Measurements from ENCODE around the gene KHDC1L. TPM values are rescaled to one million over a fixed set of nuclear protein-coding genes. Genes with fewer than 3 reads are reported as not detected.

KHDC1L gene
- total and polyA plus RNA-seq, 2 of the 13 experiments (the other 11 are each of a cell fraction or from before 2014, with no cell fraction given): not detected

- 0% methylated on average over 2 of the region's 2 CpGs for WGBS (ENCODE audit: low lambda C conversion rate)
- ATAC-seq (no peak), FAIRE-seq (no peak), DNase-seq (ENCODE audit: low spot score) (no peak)
- Histone ChIP-seq H3K4me2 (ENCODE audit: low read depth, low read length) (no peak overlapping the region), H3K4me3 (replicated peaks in 1 of 3; ENCODE audit: insufficient read depth in 1 of 3, low read depth in 2 of 3, low read length in 3 of 3) (no peak overlapping the region), H3K79me2 (ENCODE audit: insufficient read depth, low read length) (no peaks in the 10 kb centered on the region), H3K36me3 (replicated peaks in 1 of 2; ENCODE audit: control insufficient read depth in 1 of 2, insufficient read depth in 2 of 2, low read length in 2 of 2) (no peaks in the 10 kb centered on the region), H3K27me3 (ENCODE audit: control insufficient read depth in 1 of 2, insufficient read depth in 2 of 2, low read length in 2 of 2) (no peaks in the 10 kb centered on the region), H2AFZ (ENCODE audit: low read length) (no peak overlapping the region), H3K27ac (ENCODE audit: extremely low read length, insufficient read depth, low read length) (no peak overlapping the region), H4K20me1 (ENCODE audit: insufficient read depth, low read length) (no peaks in the 10 kb centered on the region), H3K4me1 (ENCODE audit: insufficient read depth, low read length) (no peaks in the 10 kb centered on the region), H3K9ac (ENCODE audit: insufficient read depth, low read depth, low read length) (no peak overlapping the region), H3K9me3 (ENCODE audit: low read length) (no peaks in the 10 kb centered on the region)
- TF ChIP-seq ZNF329 (CRISPR knock-in tag; IDR thresholded peaks at IDR 0.05; ENCODE audit: low read depth): no peak
- TF ChIP-seq ATF3 (CRISPR knock-in tag; IDR thresholded peaks at IDR 0.05): no peak
- no peak for TF ChIP-seq ZNF567 (CRISPR knock-in tag; IDR thresholded peaks at IDR 0.05; ENCODE audit: borderline replicate concordance)
- no peak for TF ChIP-seq ZNF264 (CRISPR knock-in tag; IDR thresholded peaks at IDR 0.05)
- TF ChIP-seq SALL2 (CRISPR knock-in tag; IDR thresholded peaks at IDR 0.05): no peak
- TF ChIP-seq NR1H2 (CRISPR knock-in tag; IDR thresholded peaks at IDR 0.05; ENCODE audit: borderline replicate concordance, low read depth): no peak
- ChIA-PET POLR2A (no interaction called here), CTCF (ENCODE audit: low intra/inter-chr PET ratio, low total read pairs) (no interaction called here)
- BruUV-seq (replicated peaks): no TSS peak
- in situ Hi-C loops (cut with HindIII; ENCODE audit: extremely low pct_ligation_motif_present, low pct_unique_long_range_greater_than_20kb): no loop called here
- intact Hi-C loops (cut with micrococcal nuclease; ENCODE audit: unreplicated experiment): no loop called here
Observed at GRCh38 chr6:73252703-73253102, 27.4 kb upstream of the KHDC1L start.

GRCh38 chr6:73250016-73250415 is 24.7 kb upstream of the KHDC1L start:
- H3K9me3 ChIP-seq (ENCODE audit: low read length): no peaks in the 10 kb centered on the region
- H3K36me3 ChIP-seq (replicated peaks in 1 of 2; ENCODE audit: control insufficient read depth in 1 of 2, insufficient read depth in 2 of 2, low read length in 2 of 2): no peaks in the 10 kb centered on the region
- no peaks in the 10 kb centered on the region for H3K79me2 ChIP-seq (ENCODE audit: insufficient read depth, low read length)
- DNase-seq (ENCODE audit: low spot score) (no peak), FAIRE-seq (no peak), ATAC-seq (no peak)
- H2AFZ ChIP-seq (ENCODE audit: low read length): no peak overlapping the region
- no peaks in the 10 kb centered on the region for H3K4me1 ChIP-seq (ENCODE audit: insufficient read depth, low read length)
- no peak overlapping the region for H3K27ac ChIP-seq (ENCODE audit: extremely low read length, insufficient read depth, low read length)
- H3K27me3 ChIP-seq (ENCODE audit: control insufficient read depth in 1 of 2, insufficient read depth in 2 of 2, low read length in 2 of 2): 0 out of 5 replicates have a peak, but pooled peaks cover 0 to 2% of the 10 kb centered on the region in 2 experiments
- H4K20me1 ChIP-seq (ENCODE audit: insufficient read depth, low read length): no peaks in the 10 kb centered on the region
- no peak overlapping the region for H3K9ac ChIP-seq (ENCODE audit: insufficient read depth, low read depth, low read length)
- BruUV-seq (replicated peaks): no TSS peak
- no peak overlapping the region for H3K4me2 ChIP-seq (ENCODE audit: low read depth, low read length)
- H3K4me3 ChIP-seq (replicated peaks in 1 of 3; ENCODE audit: insufficient read depth in 1 of 3, low read depth in 2 of 3, low read length in 3 of 3): no peak overlapping the region
- intact Hi-C loops (cut with micrococcal nuclease; ENCODE audit: unreplicated experiment) (no loop called here), in situ Hi-C loops (cut with HindIII; ENCODE audit: extremely low pct_ligation_motif_present, low pct_unique_long_range_greater_than_20kb) (no loop called here)
- ChIA-PET CTCF (ENCODE audit: low intra/inter-chr PET ratio, low total read pairs) (no interaction called here), POLR2A (no interaction called here)
- no peak for TF ChIP-seq SMARCC2 (IDR thresholded peaks at IDR 0.05)
- no peak for TF ChIP-seq SRY (CRISPR knock-in tag; IDR thresholded peaks at IDR 0.05)
- TF ChIP-seq HOXD1 (CRISPR knock-in tag; IDR thresholded peaks at IDR 0.05): no peak
- TF ChIP-seq TFDP2 (CRISPR knock-in tag; IDR thresholded peaks at IDR 0.05): no peak
- TF ChIP-seq JDP2 (CRISPR knock-in tag; IDR thresholded peaks at IDR 0.05; ENCODE audit: borderline replicate concordance): no peak
- no peak for TF ChIP-seq REPIN1 (CRISPR knock-in tag; IDR thresholded peaks at IDR 0.05; ENCODE audit: borderline replicate concordance, low read depth)
- TF ChIP-seq ZNF20 (CRISPR knock-in tag; IDR thresholded peaks at IDR 0.05): no peak
- no peak for TF ChIP-seq ZBED4 (CRISPR knock-in tag; IDR thresholded peaks at IDR 0.05; ENCODE audit: borderline replicate concordance)
- TF ChIP-seq CENPBD1 (CRISPR knock-in tag; IDR thresholded peaks at IDR 0.05; ENCODE audit: borderline replicate concordance, low read depth): no peak

Data from HepG2 (cell line).